DMS 273 (cell line): ENCODE measurements around the gene AADACL4.
A peak's percentile ranks its signal among the peaks of the same experiment; 100 is the strongest.

Experiments used
- DNase-seq: peaks from one replicate; lab custom pipeline; 2025; ENCODE audit not compliant: unreplicated experiment; lab: John Stamatoyannopoulos, UW

Gene AADACL4

GRCh38 chr1:12610941-12611340, 32.9 kb upstream of the AADACL4 start:
- DNase-seq = no peak

- no peak for DNase-seq
Measured at GRCh38 chr1:12613180-12613579, 30.7 kb upstream of the AADACL4 start.

- no peak for DNase-seq
Measured at GRCh38 chr1:12614402-12615158, 29.3 kb upstream of the AADACL4 start.

- DNase-seq = no peak
Measured at GRCh38 chr1:12615159-12615864, 28.6 kb upstream of the AADACL4 start.

- DNase-seq = peak; percentile 20
Measured at GRCh38 chr1:12615865-12616708, 27.8 kb upstream of the AADACL4 start.

GRCh38 chr1:12616709-12617373, 27.0 kb upstream of the AADACL4 start:
- DNase-seq = peak; percentile 37

- no peak for DNase-seq
Measured at GRCh38 chr1:12617511-12617900, 26.4 kb upstream of the AADACL4 start.

GRCh38 chr1:12617901-12618660, 25.8 kb upstream of the AADACL4 start, which contains the start of gene DHRS3:
Gene DHRS3, minus strand, starts transcription at chr1:12618210. Its CDS starts 862 bp downstream, at chr1:12617348.
- DNase-seq = peak; percentile 76

- DNase-seq = no peak
Measured at GRCh38 chr1:12618661-12618964, 25.3 kb upstream of the AADACL4 start.

- no peak for DNase-seq
Measured at GRCh38 chr1:12618965-12619791, 24.7 kb upstream of the AADACL4 start.

- peak; percentile 90 for DNase-seq
Measured at GRCh38 chr1:12619792-12620487, 23.9 kb upstream of the AADACL4 start.

GRCh38 chr1:12620488-12620865, 23.4 kb upstream of the AADACL4 start:
- DNase-seq = no peak

- no peak for DNase-seq
Measured at GRCh38 chr1:12620931-12621330, 23.0 kb upstream of the AADACL4 start.

- no peak for DNase-seq
Measured at GRCh38 chr1:12621346-12622335, 22.2 kb upstream of the AADACL4 start.

GRCh38 chr1:12622506-12622905, 21.4 kb upstream of the AADACL4 start:
- DNase-seq = no peak

- no peak for DNase-seq
Measured at GRCh38 chr1:12625276-12625675, 18.6 kb upstream of the AADACL4 start.

GRCh38 chr1:12626888-12627287, 17.0 kb upstream of the AADACL4 start:
- no peak for DNase-seq

- DNase-seq = no peak
Measured at GRCh38 chr1:12627296-12627695, 16.6 kb upstream of the AADACL4 start.
